Measurements from ENCODE around the gene MBNL1. TPM values are rescaled to one million over a fixed set of nuclear protein-coding genes. Genes with fewer than 3 reads are reported as not detected.

Gene MBNL1, protein sequence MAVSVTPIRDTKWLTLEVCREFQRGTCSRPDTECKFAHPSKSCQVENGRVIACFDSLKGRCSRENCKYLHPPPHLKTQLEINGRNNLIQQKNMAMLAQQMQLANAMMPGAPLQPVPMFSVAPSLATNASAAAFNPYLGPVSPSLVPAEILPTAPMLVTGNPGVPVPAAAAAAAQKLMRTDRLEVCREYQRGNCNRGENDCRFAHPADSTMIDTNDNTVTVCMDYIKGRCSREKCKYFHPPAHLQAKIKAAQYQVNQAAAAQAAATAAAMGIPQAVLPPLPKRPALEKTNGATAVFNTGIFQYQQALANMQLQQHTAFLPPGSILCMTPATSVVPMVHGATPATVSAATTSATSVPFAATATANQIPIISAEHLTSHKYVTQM
- 296 and 298 TPM in 2 replicates for total RNA-seq

GRCh38 chr3:152268555-152269055, at the start of gene MBNL1:
TSS of gene MBNL1 (plus strand) at chr3:152268929. CDS start at chr3:152300194, 31,265 bp downstream.
- H3K4me3 Mint-ChIP-seq = peak within 1 kb of the TSS; percentile 83
- peaks cover 45% of the 10 kb centered on the region for H3K36me3 Mint-ChIP-seq (ENCODE audit: low read depth)
- H3K4me1 Mint-ChIP-seq = peaks cover 48% of the 10 kb centered on the region
- peak; percentile 95 for DNase-seq
- H3K27ac Mint-ChIP-seq = peak within 1 kb of the TSS; percentile 94
- H3K9me3 Mint-ChIP-seq = no peaks in the 10 kb centered on the region
- H3K27me3 Mint-ChIP-seq = no peaks in the 10 kb centered on the region
- intact Hi-C loops (cut with micrococcal nuclease) = loop anchor here (1.0 to 5.0 kb wide), 6 partner anchors 10 to 1506 kb away; partner anchors contain the start of gene SIAH2

DNA sequence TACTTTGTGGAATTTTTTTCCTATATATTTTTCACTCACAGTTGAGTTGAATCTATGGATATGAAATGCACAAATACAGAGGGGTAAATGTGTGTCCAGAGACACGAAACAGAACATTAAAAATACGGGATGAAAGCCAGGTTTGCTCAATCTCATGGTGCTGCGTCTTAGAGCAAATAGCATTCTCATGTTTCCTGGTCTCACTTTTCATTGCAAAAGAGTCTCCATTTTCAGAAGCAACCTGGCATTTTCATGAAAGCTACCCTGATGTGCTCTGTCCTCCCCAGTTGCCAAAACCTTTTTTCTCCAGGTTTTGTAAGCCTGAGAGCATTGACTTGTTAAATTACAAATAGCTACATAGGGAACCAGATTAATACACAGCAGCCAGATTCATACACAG, 49.5 kb upstream of the MBNL1 start:
- Mint-ChIP-seq H3K9me3 (no peaks in the 10 kb centered on the region), H3K4me1 (peaks cover 57% of the 10 kb centered on the region), H3K36me3 (ENCODE audit: low read depth) (no peaks in the 10 kb centered on the region), H3K27me3 (no peaks in the 10 kb centered on the region), H3K27ac (peak overlapping the region; percentile 47), H3K4me3 (peak overlapping the region; percentile 83)
- peak; percentile 55 for DNase-seq
- intact Hi-C loops (cut with micrococcal nuclease) = loop anchor here (2.0 kb wide), 1 partner anchor 22 kb away; no protein-coding TSS in a partner anchor

- DNase-seq = no peak
- Mint-ChIP-seq H3K27me3 (no peaks in the 10 kb centered on the region), H3K4me3 (peak overlapping the region; percentile 83), H3K36me3 (ENCODE audit: low read depth) (no peaks in the 10 kb centered on the region), H3K4me1 (peaks cover 56% of the 10 kb centered on the region), H3K9me3 (no peaks in the 10 kb centered on the region), H3K27ac (peak overlapping the region; percentile 4)
- intact Hi-C loops (cut with micrococcal nuclease) = loop anchor here (2.0 kb wide), 1 partner anchor 21 kb away; no protein-coding TSS in a partner anchor
These were observed 48.9 kb upstream of the MBNL1 start for GRCh38 chr3:152219769-152220255.

- no peaks in the 10 kb centered on the region for H3K36me3 Mint-ChIP-seq (ENCODE audit: low read depth)
- intact Hi-C loops (cut with micrococcal nuclease) = loop anchor here (1.0 kb wide), 2 partner anchors 18 to 21 kb away; no protein-coding TSS in a partner anchor
- peaks cover 58% of the 10 kb centered on the region for H3K4me1 Mint-ChIP-seq
- peak overlapping the region; percentile 61 for H3K4me3 Mint-ChIP-seq
- H3K27me3 Mint-ChIP-seq = no peaks in the 10 kb centered on the region
- peak; percentile 59 for DNase-seq
- H3K27ac Mint-ChIP-seq = peak overlapping the region; percentile 79
- no peaks in the 10 kb centered on the region for H3K9me3 Mint-ChIP-seq
These were observed 46.4 kb upstream of the MBNL1 start for GRCh38 chr3:152222327-152222726.

GRCh38 chr3:152225201-152225600, 43.5 kb upstream of the MBNL1 start:
- intact Hi-C loops (cut with micrococcal nuclease) = no loop called here
- Mint-ChIP-seq H3K9me3 (peaks cover 5% of the 10 kb centered on the region), H3K27ac (no peak overlapping the region), H3K27me3 (no peaks in the 10 kb centered on the region), H3K4me1 (peaks cover 41% of the 10 kb centered on the region), H3K36me3 (ENCODE audit: low read depth) (no peaks in the 10 kb centered on the region), H3K4me3 (no peak overlapping the region)
- no peak for DNase-seq

- intact Hi-C loops (cut with micrococcal nuclease) = no loop called here
- H3K4me1 Mint-ChIP-seq = peaks cover 44% of the 10 kb centered on the region
- H3K27me3 Mint-ChIP-seq = no peaks in the 10 kb centered on the region
These were observed 42.6 kb upstream of the MBNL1 start for GRCh38 chr3:152226176-152226575.

GRCh38 chr3:152227027-152227426, 41.7 kb upstream of the MBNL1 start:
- Mint-ChIP-seq H3K27me3 (no peaks in the 10 kb centered on the region), H3K27ac (no peak overlapping the region), H3K4me1 (peaks cover 42% of the 10 kb centered on the region), H3K9me3 (peaks cover 8% of the 10 kb centered on the region), H3K36me3 (ENCODE audit: low read depth) (no peaks in the 10 kb centered on the region), H3K4me3 (no peak overlapping the region)
- DNase-seq = no peak
- intact Hi-C loops (cut with micrococcal nuclease) = no loop called here

More at GRCh38 chr3:152226176-152226575, 42.6 kb upstream of the MBNL1 start:
- H3K4me3 Mint-ChIP-seq = no peak overlapping the region
- no peak for DNase-seq
- H3K9me3 Mint-ChIP-seq = peaks cover 5% of the 10 kb centered on the region
- no peaks in the 10 kb centered on the region for H3K36me3 Mint-ChIP-seq (ENCODE audit: low read depth)
- H3K27ac Mint-ChIP-seq = no peak overlapping the region

DNA sequence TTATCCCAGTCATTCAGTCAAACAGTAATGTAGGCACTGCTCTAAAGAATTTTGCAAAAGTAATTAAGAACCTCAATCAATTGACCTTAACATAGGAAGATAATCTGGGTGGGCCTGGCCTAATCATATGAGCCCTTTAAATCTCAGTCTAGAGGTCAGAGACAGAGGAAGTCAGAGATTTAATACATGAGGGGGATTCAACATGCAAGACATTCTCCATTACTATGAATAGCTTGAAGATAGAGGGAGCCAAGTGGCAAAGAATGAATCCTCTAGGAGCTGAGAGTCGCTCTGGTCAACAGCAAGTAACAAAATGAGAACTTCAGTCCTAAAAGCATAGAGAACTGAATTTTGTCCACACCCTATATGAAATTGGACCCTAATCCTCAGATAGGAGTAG, 39.0 kb upstream of the MBNL1 start:
- Mint-ChIP-seq H3K27me3 (no peaks in the 10 kb centered on the region), H3K4me3 (no peak overlapping the region), H3K27ac (no peak overlapping the region), H3K9me3 (peaks cover 8% of the 10 kb centered on the region), H3K4me1 (peaks cover 34% of the 10 kb centered on the region), H3K36me3 (ENCODE audit: low read depth) (no peaks in the 10 kb centered on the region)
- no peak for DNase-seq
- intact Hi-C loops (cut with micrococcal nuclease) = no loop called here

DNA sequence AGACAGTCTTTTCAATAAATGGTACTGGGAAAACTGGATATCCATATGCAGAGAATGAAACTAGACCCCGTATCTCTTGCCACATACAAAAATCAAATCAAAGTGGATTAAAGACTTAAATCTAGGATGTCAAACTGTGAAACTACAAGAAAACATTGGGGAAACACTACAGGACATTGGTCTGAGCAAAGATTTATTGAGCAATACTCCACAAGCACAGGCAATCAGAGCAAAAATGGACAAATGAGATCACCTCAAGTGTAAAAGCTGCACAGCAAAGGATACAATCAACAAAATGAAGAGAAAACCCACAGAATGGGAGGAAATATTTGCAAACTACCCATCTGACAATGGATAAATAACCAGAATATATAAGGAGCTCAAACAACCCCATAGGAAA, 38.4 kb upstream of the MBNL1 start:
- intact Hi-C loops (cut with micrococcal nuclease) = no loop called here
- peaks cover 8% of the 10 kb centered on the region for H3K9me3 Mint-ChIP-seq
- H3K27me3 Mint-ChIP-seq = no peaks in the 10 kb centered on the region
- H3K4me1 Mint-ChIP-seq = peaks cover 34% of the 10 kb centered on the region
- DNase-seq = no peak
- H3K27ac Mint-ChIP-seq = no peak overlapping the region
- H3K36me3 Mint-ChIP-seq (ENCODE audit: low read depth) = no peaks in the 10 kb centered on the region
- no peak overlapping the region for H3K4me3 Mint-ChIP-seq

- intact Hi-C loops (cut with micrococcal nuclease) = loop anchor here (1.0 kb wide), 1 partner anchor 11 kb away; no protein-coding TSS in a partner anchor
- DNase-seq = no peak
- no peaks in the 10 kb centered on the region for H3K27me3 Mint-ChIP-seq
- no peak overlapping the region for H3K4me3 Mint-ChIP-seq
- H3K4me1 Mint-ChIP-seq = peaks cover 43% of the 10 kb centered on the region
- H3K9me3 Mint-ChIP-seq = peaks cover 8% of the 10 kb centered on the region
- no peak overlapping the region for H3K27ac Mint-ChIP-seq
- H3K36me3 Mint-ChIP-seq (ENCODE audit: low read depth) = no peaks in the 10 kb centered on the region
These were observed 36.7 kb upstream of the MBNL1 start for GRCh38 chr3:152232001-152232400.

DNA sequence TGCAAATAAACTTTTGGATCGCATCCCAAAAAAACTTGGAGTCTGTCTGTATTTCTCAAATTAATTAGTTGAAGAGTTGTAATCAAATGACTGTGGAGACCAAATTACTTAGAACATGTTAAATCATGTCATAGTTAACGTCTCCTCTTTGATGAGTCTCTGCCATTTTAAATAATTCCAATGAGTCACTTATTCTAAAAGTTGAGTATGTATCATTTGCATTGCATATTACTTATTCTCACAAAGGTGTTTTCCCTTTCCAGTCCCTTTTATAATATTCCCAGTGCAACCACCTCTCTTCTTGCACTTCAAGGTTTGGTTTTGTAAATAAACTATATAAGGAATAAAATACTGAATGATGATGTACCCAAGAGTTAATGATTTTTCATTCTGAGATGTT, 36.0 kb upstream of the MBNL1 start:
- Mint-ChIP-seq H3K4me1 (peaks cover 46% of the 10 kb centered on the region), H3K27ac (peak overlapping the region; percentile 23), H3K27me3 (no peaks in the 10 kb centered on the region), H3K36me3 (ENCODE audit: low read depth) (peaks cover 2% of the 10 kb centered on the region), H3K9me3 (peaks cover 11% of the 10 kb centered on the region), H3K4me3 (no peak overlapping the region)
- intact Hi-C loops (cut with micrococcal nuclease) = loop anchor here (1.0 kb wide), 1 partner anchor 11 kb away; no protein-coding TSS in a partner anchor
- DNase-seq = no peak

DNA sequence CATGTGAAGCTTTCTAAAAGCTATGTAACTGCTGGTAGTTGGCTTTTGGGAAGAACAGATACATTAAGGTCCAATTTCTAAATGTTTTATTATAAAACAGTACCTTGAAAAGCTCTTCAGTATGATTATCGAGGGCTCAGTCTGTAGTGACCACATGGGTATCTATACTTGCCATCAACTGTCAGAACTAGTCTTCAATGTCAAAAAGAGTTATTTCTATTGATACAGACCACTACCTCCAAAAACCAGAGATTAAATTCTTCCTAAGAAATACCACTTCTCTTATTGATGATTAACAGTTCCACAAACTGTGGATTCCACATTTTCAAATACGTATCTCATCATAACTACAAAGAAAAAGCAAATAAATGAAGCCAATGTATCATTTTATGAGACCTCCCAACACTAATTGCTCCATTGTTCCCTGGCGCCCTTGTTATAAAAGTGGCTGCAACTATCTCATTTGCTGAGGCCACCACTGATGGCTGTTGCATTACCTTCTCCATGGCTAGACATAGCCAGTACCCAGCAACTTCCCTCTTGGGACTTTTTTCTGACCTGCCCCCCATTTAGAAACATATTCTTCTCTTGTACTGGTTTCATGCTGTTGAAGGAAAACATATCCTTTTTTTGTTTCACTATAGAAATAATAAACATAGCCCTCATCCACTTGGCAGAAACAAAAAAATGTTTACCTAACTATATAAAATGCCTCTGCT, 33.9 kb upstream of the MBNL1 start:
- DNase-seq = peak; percentile 51
- peaks cover 10% of the 10 kb centered on the region for H3K9me3 Mint-ChIP-seq
- no peak overlapping the region for H3K4me3 Mint-ChIP-seq
- H3K4me1 Mint-ChIP-seq = peaks cover 54% of the 10 kb centered on the region
- intact Hi-C loops (cut with micrococcal nuclease) = no loop called here
- H3K27ac Mint-ChIP-seq = no peak overlapping the region
- H3K36me3 Mint-ChIP-seq (ENCODE audit: low read depth) = peaks cover 5% of the 10 kb centered on the region
- H3K27me3 Mint-ChIP-seq = no peaks in the 10 kb centered on the region

- H3K27ac Mint-ChIP-seq = no peak overlapping the region
- H3K27me3 Mint-ChIP-seq = no peaks in the 10 kb centered on the region
- intact Hi-C loops (cut with micrococcal nuclease) = no loop called here
- peaks cover 5% of the 10 kb centered on the region for H3K36me3 Mint-ChIP-seq (ENCODE audit: low read depth)
- DNase-seq = no peak
- H3K4me1 Mint-ChIP-seq = peaks cover 55% of the 10 kb centered on the region
- no peak overlapping the region for H3K4me3 Mint-ChIP-seq
- H3K9me3 Mint-ChIP-seq = peaks cover 10% of the 10 kb centered on the region
These were observed 32.9 kb upstream of the MBNL1 start for GRCh38 chr3:152235709-152236298.
